Mesenchymal stem cell (in vitro differentiated cells and primary cell): Measurements from ENCODE around the gene JMY.

ENCODE experiments used
- DNase-seq: peaks from one replicate; pipeline ENCODE4 v3.0.0-alpha.2; 2013
- H2AFZ ChIP-seq: one replicate; pipeline ENCODE4 v1.6.1; 2013; ENCODE audit warnings: low read depth, mild to moderate bottlenecking, control low read depth, inconsistent platforms, low read length, moderate library complexity
- H2AK5ac ChIP-seq: 2 replicates; pipeline ENCODE4 v1.6.1; 2013; ENCODE audit warnings: low read length, moderate library complexity, mild to moderate bottlenecking, inconsistent platforms; ENCODE audit not compliant: severe bottlenecking
- H2BK120ac ChIP-seq: one replicate; pipeline ENCODE4 v1.6.1; 2013; ENCODE audit warnings: low read depth, mild to moderate bottlenecking, inconsistent platforms, low read length, moderate library complexity
- H2BK12ac ChIP-seq, 2 experiments: one replicate each; pipeline ENCODE4 v1.6.1; 2013; ENCODE audit warnings: inconsistent platforms in 2 of 2, low read length in 2 of 2, mild to moderate bottlenecking in 2 of 2, moderate library complexity in 2 of 2, control low read depth in 1 of 2
- H2BK15ac ChIP-seq: one replicate; pipeline ENCODE4 v1.6.1; 2013; ENCODE audit warnings: mild to moderate bottlenecking, low read depth, inconsistent platforms; ENCODE audit not compliant: poor library complexity, severe bottlenecking
- H2BK5ac ChIP-seq: 2 replicates; pipeline ENCODE4 v1.6.1; 2013; ENCODE audit warnings: low read depth, mild to moderate bottlenecking, low read length, control low read depth, inconsistent platforms; ENCODE audit not compliant: poor library complexity, severe bottlenecking
- H3K14ac ChIP-seq, 2 experiments: one replicate each; pipeline ENCODE4 v1.6.1; 2013; ENCODE audit warnings: inconsistent platforms in 2 of 2, low read length in 2 of 2, control low read depth in 1 of 2, mild to moderate bottlenecking in 1 of 2, moderate library complexity in 1 of 2
- H3K18ac ChIP-seq, 2 experiments: one replicate each; pipeline ENCODE4 v1.6.1; 2013; ENCODE audit warnings: inconsistent platforms in 2 of 2, low read length in 2 of 2, control low read depth in 1 of 2, low read depth in 1 of 2, mild to moderate bottlenecking in 1 of 2
- H3K23ac ChIP-seq, 2 experiments: one replicate each; pipeline ENCODE4 v1.6.1; 2013; ENCODE audit warnings: inconsistent platforms in 2 of 2, low read length in 2 of 2, mild to moderate bottlenecking in 2 of 2, moderate library complexity in 2 of 2, control low read depth in 1 of 2
- H3K27ac ChIP-seq: 2 replicates; pipeline ENCODE4 v1.5.1; 2013; ENCODE audit warnings: mild to moderate bottlenecking, moderate library complexity, low read length, control low read depth, inconsistent platforms; ENCODE audit not compliant: poor library complexity, severe bottlenecking
- H3K27me3 ChIP-seq, 2 experiments: 2 replicates each; pipeline versions ENCODE4 v1.6.1 to v1.7.0; 2013; ENCODE audit warnings: low read length in 2 of 2, mild to moderate bottlenecking in 2 of 2, moderate library complexity in 2 of 2, control low read depth in 1 of 2, inconsistent platforms in 1 of 2; ENCODE audit not compliant: control insufficient read depth in 1 of 2, insufficient read depth in 1 of 2
- H3K36me3 ChIP-seq, 2 experiments: 2 replicates each; pipeline versions ENCODE4 v1.6.1 to v1.7.0; 2013; ENCODE audit warnings: low read length in 2 of 2, control low read depth in 1 of 2, inconsistent platforms in 1 of 2, low read depth in 1 of 2, mild to moderate bottlenecking in 1 of 2; ENCODE audit not compliant: insufficient read depth in 2 of 2, control insufficient read depth in 1 of 2
- H3K4ac ChIP-seq, 2 experiments: one replicate each; pipeline ENCODE4 v1.6.1; 2013; ENCODE audit warnings: inconsistent platforms in 2 of 2, low read length in 2 of 2, mild to moderate bottlenecking in 2 of 2, moderate library complexity in 2 of 2, control low read depth in 1 of 2, low read depth in 1 of 2
- H3K4me1 ChIP-seq: 2 replicates; pipeline ENCODE4 v1.6.1; 2013; ENCODE audit warnings: low read depth, low read length, control low read depth; ENCODE audit not compliant: control insufficient read depth, insufficient read depth
- H3K4me2 ChIP-seq: 2 replicates; pipeline ENCODE4 v1.6.1; 2013; ENCODE audit warnings: low read length, mild to moderate bottlenecking, inconsistent platforms; ENCODE audit not compliant: poor library complexity, severe bottlenecking
- H3K4me3 ChIP-seq, 2 experiments: 2 replicates each; pipeline versions ENCODE4 v1.5.1 to v1.7.0; 2013; ENCODE audit warnings: low read length in 2 of 2, mild to moderate bottlenecking in 2 of 2, control low read depth in 1 of 2, low read depth in 1 of 2; ENCODE audit not compliant: insufficient read depth in 1 of 2
- H3K79me1 ChIP-seq: replicated peaks from 2 replicates; pipeline ENCODE4 v1.6.1; 2013; ENCODE audit warnings: mild to moderate bottlenecking, control low read depth, low read length, inconsistent platforms; ENCODE audit not compliant: poor library complexity, severe bottlenecking
- H3K9ac ChIP-seq: 2 replicates; pipeline ENCODE4 v1.7.0; 2013; ENCODE audit warnings: mild to moderate bottlenecking, low read length, moderate library complexity
- H3K9me3 ChIP-seq: 2 replicates; pipeline ENCODE4 v1.7.0; 2013; ENCODE audit warnings: mild to moderate bottlenecking, low read length; ENCODE audit not compliant: control insufficient read depth
- H4K8ac ChIP-seq: one replicate; pipeline ENCODE4 v1.6.1; 2013; ENCODE audit warnings: inconsistent platforms, mild to moderate bottlenecking, low read length, moderate library complexity
- H4K91ac ChIP-seq: one replicate; pipeline ENCODE4 v1.6.1; 2013; ENCODE audit warnings: mild to moderate bottlenecking, low read length, inconsistent platforms
- WGBS: methylation state at CpG from one replicate; pipeline ENCODE4 v1.1.7; 2013; ENCODE audit warnings: mixed read lengths; 5-methylcytosine and 5-hydroxymethylcytosine counted together

Gene JMY

DNA sequence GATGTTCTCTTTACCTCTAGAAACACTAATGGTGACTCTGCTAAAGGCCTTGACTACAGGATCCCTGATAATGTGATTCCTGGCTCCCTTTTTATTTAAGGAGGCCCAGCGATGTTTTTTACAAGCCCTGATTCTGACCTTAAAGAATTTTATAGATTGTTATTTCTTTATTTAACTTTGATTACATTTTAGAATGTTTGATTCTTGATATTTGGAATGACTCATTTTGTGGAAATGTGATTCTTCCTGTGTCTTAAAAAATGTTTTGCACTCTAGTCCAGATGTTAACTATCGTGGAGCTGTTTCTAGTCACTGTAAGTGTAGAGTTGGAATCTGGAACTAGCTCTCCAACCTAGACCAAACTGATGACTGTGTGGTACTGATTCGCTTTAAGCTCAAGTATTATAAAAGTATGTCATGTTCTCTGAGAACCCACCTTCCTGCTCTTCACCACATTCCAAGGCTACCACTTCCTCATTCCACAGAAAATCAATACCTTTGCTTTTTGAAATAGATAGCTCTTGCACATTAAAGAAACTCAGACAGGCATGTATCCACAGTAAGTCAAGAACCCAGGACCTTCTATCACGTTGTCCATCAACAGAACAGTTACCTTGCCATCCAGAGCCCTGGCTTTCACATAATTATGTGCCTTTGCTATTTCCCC, 65.2 kb downstream of the JMY start:
- H3K4me1 ChIP-seq, result peaks cover 2% of the 10 kb centered on the region
- H3K4me3 ChIP-seq, result no peak overlapping the region
- no peak overlapping the region for H2AFZ ChIP-seq
- no peak overlapping the region for H3K9ac ChIP-seq
- H3K23ac ChIP-seq, result no peak overlapping the region
- no peak overlapping the region for H2BK120ac ChIP-seq
- no peak overlapping the region for H2BK12ac ChIP-seq
- H3K9me3 ChIP-seq, result no peaks in the 10 kb centered on the region
- no peak overlapping the region for H2AK5ac ChIP-seq
- no peak overlapping the region for H3K4me2 ChIP-seq
- DNase-seq, result no peak
- 99% methylated on average over 4 of the region's 4 CpGs for WGBS
- H3K27me3 ChIP-seq, result no peaks in the 10 kb centered on the region
- peaks cover 3% of the 10 kb centered on the region for H3K79me1 ChIP-seq
- no peak overlapping the region for H3K27ac ChIP-seq
- H3K14ac ChIP-seq, result no peak overlapping the region
- H3K4ac ChIP-seq, result no peak overlapping the region
- no peak overlapping the region for H2BK5ac ChIP-seq
- no peak overlapping the region for H3K18ac ChIP-seq
- no peak overlapping the region for H4K8ac ChIP-seq
- no peak overlapping the region for H4K91ac ChIP-seq
- peaks cover 0 to 52% of the 10 kb centered on the region in 2 experiments for H3K36me3 ChIP-seq
- H2BK15ac ChIP-seq, result no peak overlapping the region

DNA sequence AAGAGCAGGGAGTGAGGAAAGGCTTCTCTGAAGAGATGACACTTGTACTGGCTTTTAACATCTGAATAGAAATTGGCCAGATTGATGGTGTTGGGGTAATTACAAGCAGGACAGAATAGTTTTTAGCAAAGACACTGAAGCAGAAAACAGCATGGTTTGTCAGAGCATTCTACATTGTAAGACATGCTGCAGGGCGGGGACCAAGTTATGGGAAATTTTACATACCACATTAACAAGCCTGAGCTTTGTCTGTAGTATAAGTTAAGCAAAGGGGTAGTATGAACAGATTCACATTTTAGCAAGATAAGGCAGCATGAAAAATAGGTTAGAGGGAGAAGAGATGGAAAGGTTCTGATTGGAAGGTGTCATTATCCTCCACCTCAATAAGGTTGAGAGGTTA, 66.5 kb downstream of the JMY start:
- H3K4me2 ChIP-seq, result no peak overlapping the region

DNA sequence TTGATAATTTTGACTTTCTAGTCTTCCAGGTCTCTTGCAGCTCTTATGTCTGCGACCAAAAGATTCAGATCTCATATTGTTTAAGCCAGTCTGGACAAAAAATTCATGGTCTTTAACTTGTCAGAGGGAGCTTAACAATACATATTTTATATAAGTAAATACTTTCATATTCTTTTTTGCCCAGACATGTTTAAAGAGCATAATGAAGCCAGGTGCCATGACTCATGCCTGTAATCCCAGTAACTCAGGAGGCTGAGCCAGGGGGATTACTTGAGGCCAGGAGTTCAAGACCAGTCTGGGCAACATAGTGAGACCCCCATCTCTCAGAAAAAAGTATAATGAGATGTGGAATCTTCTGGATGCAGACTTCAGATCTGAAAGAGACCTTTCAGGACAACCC, 69.8 kb downstream of the JMY start:
- no peak overlapping the region for H2BK12ac ChIP-seq
- no peak for DNase-seq
- no peak overlapping the region for H3K9ac ChIP-seq
- no peak overlapping the region for H3K4me2 ChIP-seq
- no CpG with 5 or more reads among the region's 1 CpG for WGBS
- H3K27ac ChIP-seq, result no peak overlapping the region
- H3K14ac ChIP-seq, result no peak overlapping the region
- H2AFZ ChIP-seq, result no peak overlapping the region
- no peak overlapping the region for H3K4me3 ChIP-seq
- peaks cover 0 to 59% of the 10 kb centered on the region in 2 experiments for H3K36me3 ChIP-seq
- H3K4me1 ChIP-seq, result peaks cover 2% of the 10 kb centered on the region
- H3K18ac ChIP-seq, result no peak overlapping the region
- no peak overlapping the region for H2AK5ac ChIP-seq
- H2BK5ac ChIP-seq, result no peak overlapping the region
- no peaks in the 10 kb centered on the region for H3K9me3 ChIP-seq
- H3K4ac ChIP-seq, result no peak overlapping the region
- H2BK15ac ChIP-seq, result no peak overlapping the region
- H3K23ac ChIP-seq, result no peak overlapping the region
- H4K8ac ChIP-seq, result no peak overlapping the region
- H4K91ac ChIP-seq, result no peak overlapping the region
- H3K27me3 ChIP-seq, result no peaks in the 10 kb centered on the region
- H3K79me1 ChIP-seq, result no peaks in the 10 kb centered on the region
- no peak overlapping the region for H2BK120ac ChIP-seq

More for the DNA sequence above, 66.5 kb downstream of the JMY start:
- Histone ChIP-seq H4K8ac (no peak overlapping the region), H2BK15ac (no peak overlapping the region), H2AFZ (no peak overlapping the region), H2AK5ac (no peak overlapping the region), H3K4me1 (peaks cover 2% of the 10 kb centered on the region), H4K91ac (no peak overlapping the region), H3K23ac (no peak overlapping the region), H3K4me3 (no peak overlapping the region), H3K9ac (no peak overlapping the region), H3K9me3 (no peaks in the 10 kb centered on the region), H3K4ac (no peak overlapping the region), H2BK5ac (no peak overlapping the region), H3K27me3 (no peaks in the 10 kb centered on the region), H2BK12ac (no peak overlapping the region), H3K14ac (no peak overlapping the region), H3K79me1 (peaks cover 3% of the 10 kb centered on the region), H3K18ac (no peak overlapping the region), H3K36me3 (peaks cover 0 to 65% of the 10 kb centered on the region in 2 experiments), H2BK120ac (no peak overlapping the region), H3K27ac (no peak overlapping the region)
- no peak for DNase-seq
- WGBS, result no CpG with 5 or more reads among the region's 1 CpG

DNA sequence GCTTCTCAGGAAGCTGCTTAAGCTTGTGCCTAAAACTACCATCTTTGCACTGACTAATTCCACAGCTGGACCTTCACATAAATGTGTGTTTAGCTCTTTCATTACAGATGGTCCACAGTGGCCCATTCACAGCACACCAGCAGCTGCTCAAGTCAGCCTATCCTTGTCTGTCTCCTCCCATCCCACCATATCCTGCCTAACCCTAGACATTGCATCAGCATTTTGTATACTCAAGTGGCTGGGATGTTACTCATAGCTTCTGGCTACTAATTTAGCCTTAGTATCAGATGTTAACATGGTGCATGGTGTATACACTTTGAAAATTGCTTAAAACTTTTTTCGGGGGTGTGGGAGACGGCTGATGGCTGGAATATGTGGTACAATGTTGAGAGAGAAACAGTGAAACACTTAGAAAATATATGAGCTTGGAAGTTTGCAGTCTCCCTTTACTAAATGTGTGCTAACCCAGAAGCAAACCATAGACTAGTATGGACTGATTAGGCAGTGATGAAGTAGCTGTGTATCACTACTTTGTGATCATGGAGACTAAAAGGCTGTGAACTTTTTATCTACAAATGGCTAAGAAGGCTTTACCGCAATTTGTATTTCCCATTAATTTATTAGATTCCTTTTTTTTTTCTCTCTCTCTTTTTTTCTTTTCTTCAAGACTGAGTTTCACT, 83.1 kb downstream of the JMY start:
- no peak overlapping the region for H2BK12ac ChIP-seq
- H3K4me2 ChIP-seq, result no peak overlapping the region
- H4K8ac ChIP-seq, result peak overlapping the region; percentile 3
- no peak overlapping the region for H2AFZ ChIP-seq
- no peak overlapping the region for H3K27ac ChIP-seq
- no peak overlapping the region for H3K14ac ChIP-seq
- H2BK15ac ChIP-seq, result no peak overlapping the region
- H4K91ac ChIP-seq, result no peak overlapping the region
- peaks cover 3 to 52% of the 10 kb centered on the region in 2 experiments for H3K36me3 ChIP-seq
- no peak overlapping the region for H2AK5ac ChIP-seq
- H2BK120ac ChIP-seq, result no peak overlapping the region
- no peak overlapping the region for H3K4ac ChIP-seq
- H3K18ac ChIP-seq, result no peak overlapping the region
- no peak overlapping the region for H2BK5ac ChIP-seq
- 67% methylated on average over 3 of the region's 3 CpGs for WGBS
- no peaks in the 10 kb centered on the region for H3K79me1 ChIP-seq
- H3K4me1 ChIP-seq, result peaks cover 2% of the 10 kb centered on the region
- no peak overlapping the region for H3K23ac ChIP-seq
- H3K4me3 ChIP-seq, result no peak overlapping the region
- H3K9ac ChIP-seq, result peak overlapping the region; percentile 67
- no peaks in the 10 kb centered on the region for H3K27me3 ChIP-seq
- peak; percentile 93 for DNase-seq
- no peaks in the 10 kb centered on the region for H3K9me3 ChIP-seq
